Measurements from ENCODE around the gene NUSAP1.
"Not testable (repeated sequence)": the region's sequence is repeated elsewhere in the genome, so short reads cannot be mapped to it uniquely, and the experiment has no call there.

Gene NUSAP1

DNA sequence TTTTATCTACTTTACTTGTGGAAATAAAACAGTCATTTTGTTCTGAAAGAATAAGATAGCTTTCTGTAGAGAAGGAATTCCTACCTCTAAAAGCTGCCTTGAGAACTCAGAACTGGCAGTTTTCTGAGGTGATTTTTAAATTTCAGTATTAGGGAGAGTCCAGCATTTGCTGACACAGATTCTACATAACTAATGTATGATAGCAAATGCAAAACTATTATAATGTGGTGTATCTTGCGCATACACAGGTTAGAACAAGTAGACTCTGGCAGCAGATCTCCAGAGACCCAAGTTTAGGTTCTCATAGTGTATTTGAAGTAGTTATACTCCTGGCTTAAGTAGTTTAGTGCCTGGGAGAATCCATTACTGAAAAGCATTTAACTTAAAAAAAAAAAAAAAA lies 31.1 kb upstream of the NUSAP1 start:
- no peak for TF ChIP-seq JUND (IDR thresholded peaks at IDR 0.05; ENCODE audit: low read depth)
- DNase-seq (ENCODE audit: low read depth in 1 of 2, low spot score in 1 of 2): no peak
- in situ Hi-C loops (cut with HindIII; ENCODE audit: low pct_unique_long_range_greater_than_20kb, low sequenced_read_pairs): no loop called here

DNA sequence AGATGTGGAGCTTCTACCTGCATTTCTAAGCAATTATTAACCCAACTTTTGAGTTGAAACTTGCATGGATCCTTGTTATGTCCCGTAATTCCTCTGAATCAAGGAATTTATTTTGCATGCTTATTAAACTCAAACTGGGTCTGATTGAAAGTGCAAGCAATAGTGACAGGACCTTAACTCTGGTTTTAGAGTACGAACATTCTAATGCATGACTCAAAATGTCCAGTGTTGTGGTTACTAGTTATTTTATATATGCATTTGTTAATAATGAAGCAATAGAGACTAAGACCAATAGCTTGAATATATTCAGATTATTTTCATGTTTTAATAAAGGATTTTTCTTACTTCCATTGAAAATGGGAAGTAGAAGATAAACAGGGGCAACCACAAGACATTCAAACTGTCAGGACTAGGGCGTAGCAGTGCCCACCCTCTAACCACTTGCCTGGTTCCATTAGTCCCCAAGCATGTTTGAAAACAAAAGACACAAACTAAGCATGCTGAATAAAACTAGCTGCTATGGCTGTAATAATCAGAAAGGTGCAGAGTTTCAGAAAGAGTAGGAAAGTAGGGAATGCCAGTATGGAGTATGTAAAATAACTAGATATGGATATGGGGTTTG lies 28.4 kb upstream of the NUSAP1 start:
- in situ Hi-C loops (cut with HindIII; ENCODE audit: low pct_unique_long_range_greater_than_20kb, low sequenced_read_pairs): no loop called here
- no peak for TF ChIP-seq JUND (IDR thresholded peaks at IDR 0.05; ENCODE audit: low read depth)
- no peak for DNase-seq (ENCODE audit: low read depth in 1 of 2, low spot score in 1 of 2)

DNA sequence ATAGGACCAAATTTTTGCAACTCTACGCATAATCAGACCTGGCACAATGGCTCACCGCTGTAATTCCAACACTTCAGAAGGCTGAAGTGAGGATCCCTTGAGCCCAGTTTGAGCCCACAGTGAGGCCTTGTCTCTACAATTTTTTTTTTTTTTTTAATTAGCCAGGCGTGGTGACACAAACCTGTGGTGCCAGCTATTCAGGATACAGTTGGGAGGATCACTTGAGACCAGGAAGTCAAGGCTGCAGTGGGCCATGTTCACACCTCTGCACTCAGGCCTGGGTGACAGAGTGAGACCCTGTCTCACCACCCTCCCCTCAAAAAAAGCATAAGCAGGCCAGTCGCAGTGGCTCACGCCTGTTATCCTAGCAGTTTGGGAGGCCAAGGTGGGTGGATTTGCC lies 25.0 kb upstream of the NUSAP1 start:
- no peak for TF ChIP-seq JUND (IDR thresholded peaks at IDR 0.05; ENCODE audit: low read depth)
- in situ Hi-C loops (cut with HindIII; ENCODE audit: low pct_unique_long_range_greater_than_20kb, low sequenced_read_pairs): no loop called here
- DNase-seq (ENCODE audit: low read depth in 1 of 2, low spot score in 1 of 2): no peak

DNA sequence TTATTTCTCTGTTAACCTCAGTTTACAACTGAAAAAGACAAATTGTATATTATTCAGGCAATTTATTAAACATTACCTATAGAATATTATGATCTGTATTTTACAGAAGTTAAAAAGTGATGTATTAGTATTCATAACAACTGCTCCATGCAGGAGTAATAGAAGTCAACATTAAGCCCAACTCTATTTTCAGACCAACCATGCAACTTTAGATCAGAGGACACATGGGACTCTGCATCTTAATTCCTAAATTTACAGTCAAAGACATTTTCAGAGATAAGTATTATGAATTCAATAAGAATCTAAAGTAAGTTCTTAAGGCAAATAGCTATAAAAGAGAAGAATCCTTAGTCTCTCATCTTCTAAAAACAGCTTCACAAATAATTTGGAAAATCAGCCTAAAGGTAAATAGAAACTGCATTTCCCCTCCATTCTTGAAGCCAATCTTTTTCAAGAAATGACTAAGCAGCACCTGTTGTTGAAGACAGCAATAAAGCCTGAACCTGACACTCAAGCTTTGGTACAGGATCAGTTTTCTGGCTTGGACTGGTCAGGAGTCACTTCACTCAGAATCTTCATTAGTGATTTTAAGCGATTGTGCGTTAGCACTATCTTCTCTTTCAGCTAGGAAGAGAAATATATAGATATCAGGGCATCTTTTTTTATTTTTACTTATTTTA lies 23.3 kb upstream of the NUSAP1 start:
- DNase-seq (ENCODE audit: low read depth in 1 of 2, low spot score in 1 of 2): no peak
- in situ Hi-C loops (cut with HindIII; ENCODE audit: low pct_unique_long_range_greater_than_20kb, low sequenced_read_pairs): no loop called here
- no peak for TF ChIP-seq JUND (IDR thresholded peaks at IDR 0.05; ENCODE audit: low read depth)

DNA sequence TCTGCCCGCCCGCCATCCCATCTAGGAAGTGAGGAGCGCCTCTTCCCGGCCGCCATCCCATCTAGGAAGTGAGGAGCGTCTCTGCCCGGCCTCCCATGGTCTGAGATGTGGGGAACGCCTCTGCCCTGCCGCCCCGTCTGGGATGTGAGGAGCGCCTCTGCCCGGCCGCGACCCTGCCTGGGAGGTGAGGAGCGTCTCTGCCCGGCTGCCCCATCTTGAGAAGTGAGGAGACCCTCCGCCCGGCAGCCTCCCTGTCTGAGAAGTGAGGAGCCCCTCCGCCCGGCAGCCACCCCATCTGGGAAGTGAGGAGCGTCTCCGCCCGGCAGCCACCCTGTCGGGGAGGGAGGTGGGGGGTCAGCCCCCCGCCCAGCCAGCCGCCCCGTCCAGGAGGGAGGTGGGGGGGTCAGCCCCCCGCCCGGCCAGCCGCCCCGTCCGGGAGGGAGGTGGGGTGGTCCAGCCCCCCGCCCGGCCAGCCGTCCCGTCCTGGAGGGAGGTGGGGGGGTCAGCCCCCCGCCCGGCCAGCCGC lies 11.8 kb upstream of the NUSAP1 start:
- DNase-seq (ENCODE audit: low read depth in 1 of 2, low spot score in 1 of 2); in situ Hi-C loops (cut with HindIII; ENCODE audit: low pct_unique_long_range_greater_than_20kb, low sequenced_read_pairs): not testable (repeated sequence)

DNA sequence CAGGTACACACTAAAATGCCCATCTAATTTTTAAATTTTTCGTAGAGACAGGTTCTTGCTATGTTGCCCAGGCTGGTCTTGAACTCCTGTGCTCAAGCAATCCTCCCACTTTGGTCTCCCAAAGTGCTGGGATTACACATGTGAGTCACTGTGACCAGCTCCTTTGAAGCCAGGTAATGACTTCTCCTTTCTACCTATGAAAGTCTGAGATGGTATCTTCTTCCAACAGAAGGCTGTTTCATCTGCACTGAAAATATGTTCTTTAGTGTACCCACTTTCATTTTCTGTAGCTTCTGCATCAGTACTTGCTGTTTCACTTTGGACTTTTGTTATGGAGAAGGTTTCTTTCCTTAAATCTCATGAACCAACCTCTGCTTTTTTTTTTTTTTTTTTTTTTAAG lies 9.1 kb upstream of the NUSAP1 start:
- in situ Hi-C loops (cut with HindIII; ENCODE audit: low pct_unique_long_range_greater_than_20kb, low sequenced_read_pairs): no loop called here
- no peak for TF ChIP-seq JUND (IDR thresholded peaks at IDR 0.05; ENCODE audit: low read depth)
- DNase-seq (ENCODE audit: low read depth in 1 of 2, low spot score in 1 of 2): no peak

DNA sequence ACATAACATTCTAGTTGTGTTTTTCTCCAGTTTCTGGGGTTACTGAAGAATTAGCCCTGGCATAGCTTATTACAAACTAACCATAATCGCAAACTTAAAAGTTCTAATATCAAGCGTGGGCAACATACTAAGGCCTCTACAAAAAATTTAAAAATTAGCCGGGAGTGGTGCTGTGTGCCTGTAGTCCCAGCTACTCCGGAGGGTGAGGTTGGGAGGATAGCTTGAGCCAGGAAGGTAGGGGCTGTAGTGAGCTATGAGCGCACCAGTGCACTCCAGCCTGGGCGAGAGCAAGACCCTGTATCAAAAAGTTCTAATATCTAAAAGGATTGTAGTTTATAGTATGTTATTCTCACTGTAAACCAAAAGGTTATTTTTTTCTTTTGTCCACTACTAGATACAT lies 1.4 kb upstream of the NUSAP1 start:
- in situ Hi-C loops (cut with HindIII; ENCODE audit: low pct_unique_long_range_greater_than_20kb, low sequenced_read_pairs): no loop called here
- no peak for DNase-seq (ENCODE audit: low read depth in 1 of 2, low spot score in 1 of 2)
- no peak for TF ChIP-seq JUND (IDR thresholded peaks at IDR 0.05; ENCODE audit: low read depth)

DNA sequence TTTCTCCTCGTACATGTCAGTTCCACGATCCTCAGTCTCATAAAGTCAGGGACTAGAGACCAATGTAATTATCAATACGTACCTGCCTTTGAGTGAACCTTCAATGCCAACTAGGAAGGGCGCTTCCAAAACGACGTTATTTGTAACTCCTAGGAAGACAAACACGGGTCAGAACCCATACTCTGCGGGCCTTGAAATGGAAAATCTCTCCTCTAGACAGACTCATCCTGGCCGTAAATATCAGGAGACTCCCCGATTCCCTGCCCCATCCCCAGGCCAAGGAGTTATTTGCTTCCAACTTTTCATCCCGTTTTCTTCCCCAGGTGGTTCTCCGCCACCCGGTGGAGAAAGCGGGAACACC lies 868 bp upstream of the NUSAP1 start:
- peak in 1 of 2 experiments; percentile 47 for DNase-seq (ENCODE audit: low read depth in 1 of 2, low spot score in 1 of 2)
- in situ Hi-C loops (cut with HindIII; ENCODE audit: low pct_unique_long_range_greater_than_20kb, low sequenced_read_pairs): no loop called here
- no peak for TF ChIP-seq JUND (IDR thresholded peaks at IDR 0.05; ENCODE audit: low read depth)

DNA sequence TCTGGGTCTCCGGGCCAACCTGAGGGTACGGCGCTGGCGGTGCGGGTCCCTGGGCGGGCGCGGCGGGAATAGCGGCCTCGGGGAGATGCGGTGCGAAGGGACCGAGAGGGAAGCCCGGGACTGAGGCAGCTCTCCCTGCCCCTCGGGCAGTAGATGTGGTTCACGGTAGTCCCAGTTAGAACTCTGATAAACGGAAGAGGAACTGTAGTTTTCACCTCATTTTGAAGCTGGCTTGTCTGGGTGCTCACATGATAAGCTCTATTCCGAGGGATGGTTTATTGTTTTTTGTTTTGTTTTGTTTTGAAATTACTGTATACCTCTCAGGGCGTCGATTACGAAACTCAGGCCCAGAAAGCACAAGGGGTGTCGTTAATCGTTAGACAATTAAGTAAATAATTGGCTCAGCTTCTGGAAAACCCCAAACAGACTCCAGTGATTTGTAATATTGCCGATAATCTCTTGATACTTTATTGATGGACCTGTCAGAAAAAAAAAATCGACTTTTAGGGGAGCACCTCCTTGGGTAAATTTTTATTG lies 413 bp downstream of the NUSAP1 start:
- TF ChIP-seq JUND (IDR thresholded peaks at IDR 0.05; ENCODE audit: low read depth): no peak
- no peak for DNase-seq (ENCODE audit: low read depth in 1 of 2, low spot score in 1 of 2)
- in situ Hi-C loops (cut with HindIII; ENCODE audit: low pct_unique_long_range_greater_than_20kb, low sequenced_read_pairs): no loop called here

DNA sequence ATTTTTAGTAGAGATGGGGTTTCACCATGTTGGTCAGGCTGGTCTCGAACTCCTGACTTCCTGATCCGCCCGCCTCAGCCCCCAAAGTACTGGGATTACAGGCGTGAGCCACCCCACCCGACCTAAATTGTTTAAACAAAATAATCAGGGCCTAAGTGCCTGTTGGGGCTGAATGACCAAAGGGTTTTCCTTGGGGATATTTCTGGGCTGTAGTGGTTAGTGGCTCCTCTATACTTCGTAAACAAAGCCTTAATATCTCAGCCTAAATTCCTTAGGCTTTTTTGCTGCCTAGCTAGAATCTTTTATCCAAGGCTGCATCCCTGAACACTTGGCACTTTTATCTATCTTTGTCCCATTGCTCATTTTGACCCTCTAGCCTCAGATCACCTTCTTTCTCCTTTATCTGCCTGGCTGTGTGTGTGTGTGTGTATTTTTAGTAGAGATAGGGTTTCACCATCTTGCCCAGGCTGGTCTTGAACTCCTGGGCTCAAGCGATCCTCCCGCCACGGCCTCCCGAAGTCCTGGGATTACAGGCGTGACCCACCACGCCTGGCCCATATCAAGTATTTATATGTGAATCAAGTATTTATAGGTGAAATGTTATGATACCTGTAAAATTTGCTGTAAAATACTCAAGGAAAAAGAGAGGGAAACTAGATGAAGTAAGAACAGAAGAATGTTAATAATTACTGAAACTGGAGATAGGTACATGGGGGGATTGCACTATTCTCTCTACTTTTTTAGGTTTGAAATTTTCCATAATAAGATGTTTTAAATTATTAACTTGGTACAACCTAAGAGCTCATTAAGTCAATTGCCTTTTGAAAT lies 1.8 kb downstream of the NUSAP1 start:
- in situ Hi-C loops (cut with HindIII; ENCODE audit: low pct_unique_long_range_greater_than_20kb, low sequenced_read_pairs): no loop called here
- DNase-seq (ENCODE audit: low read depth in 1 of 2, low spot score in 1 of 2): no peak
- TF ChIP-seq JUND (IDR thresholded peaks at IDR 0.05; ENCODE audit: low read depth): no peak

DNA sequence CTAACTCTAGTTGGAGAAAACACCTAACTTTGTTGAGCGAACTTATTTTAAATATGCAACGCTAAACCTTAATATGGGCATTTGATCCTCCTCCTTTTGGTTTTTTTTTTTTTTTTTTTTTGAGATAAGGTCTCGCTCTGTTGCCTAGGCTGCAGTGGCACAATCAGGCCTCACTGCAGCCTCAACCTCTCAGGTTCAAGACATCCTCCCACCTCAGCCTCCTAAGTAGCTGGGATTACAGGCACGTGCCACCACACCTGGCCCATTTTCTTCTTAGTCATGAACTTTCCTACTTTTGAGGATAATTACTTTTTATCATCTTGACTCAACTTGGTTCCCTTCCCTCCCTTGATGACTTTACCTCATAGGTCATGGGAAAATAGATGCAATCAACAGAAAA lies 3.9 kb downstream of the NUSAP1 start:
- in situ Hi-C loops (cut with HindIII; ENCODE audit: low pct_unique_long_range_greater_than_20kb, low sequenced_read_pairs): no loop called here
- no peak for DNase-seq (ENCODE audit: low read depth in 1 of 2, low spot score in 1 of 2)
- no peak for TF ChIP-seq JUND (IDR thresholded peaks at IDR 0.05; ENCODE audit: low read depth)

DNA sequence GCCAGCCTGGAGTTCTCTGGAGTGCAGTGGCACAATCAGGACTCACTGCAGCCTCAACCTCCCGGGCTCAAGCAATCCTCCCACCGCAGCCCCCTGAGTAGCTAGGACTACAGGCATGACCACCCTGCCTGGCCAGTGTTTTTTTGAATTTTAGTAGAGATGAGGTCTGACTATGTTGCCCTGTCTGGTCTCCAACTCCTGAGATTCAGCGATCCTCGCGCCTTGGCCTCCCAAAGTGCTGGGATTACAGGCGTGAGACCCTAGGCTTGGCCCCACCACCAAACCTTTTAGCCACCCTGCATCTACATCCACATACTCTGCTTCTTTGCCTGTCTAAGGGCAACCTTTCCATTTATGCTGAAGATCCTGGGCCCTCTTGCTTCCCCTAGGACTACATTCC lies 4.4 kb downstream of the NUSAP1 start:
- no peak for DNase-seq (ENCODE audit: low read depth in 1 of 2, low spot score in 1 of 2)
- in situ Hi-C loops (cut with HindIII; ENCODE audit: low pct_unique_long_range_greater_than_20kb, low sequenced_read_pairs): no loop called here

More for the DNA sequence above, 4.4 kb downstream of the NUSAP1 start:
- TF ChIP-seq JUND (IDR thresholded peaks at IDR 0.05; ENCODE audit: low read depth): no peak

Measured in T47D (cell line).